Right lung (tissue), 5 donors: ENCODE results near the gene CARD16. TPM values are rescaled to one million over a fixed set of nuclear protein-coding genes. Genes with fewer than 3 reads are reported as not detected.

Experiments
- DNase-seq, 2 donors: peaks; one replicate each; pipeline ENCODE4 v3.0.0-alpha.2; 2013
- polyA plus RNA-seq, 5 donors: library from polyadenylated mRNA; unstranded; fragments of 120-200 nt; gene quantifications; one replicate each; pipeline versions ENCODE4 v1.2.1 to v1.2.3, GENCODE V29; 2013; ENCODE audit warnings: inconsistent platforms in 1 of 5, low replicate concordance in 1 of 5; ENCODE audit not compliant: insufficient read length in 5 of 5, insufficient read depth in 1 of 5

The CARD16 gene
- polyA plus RNA-seq, 5 donors = 18.6 to 31.2 (median 22.8) TPM

GRCh38 chr11:105000167-105000566 is 45.0 kb downstream of the CARD16 start:
- DNase-seq = no peak

- DNase-seq = no peak
Observed at GRCh38 chr11:104999721-105000120, 45.4 kb downstream of the CARD16 start.

- no peak for DNase-seq
Observed at GRCh38 chr11:104997288-104997687, 47.8 kb downstream of the CARD16 start.

GRCh38 chr11:104995001-104995408 is 50.1 kb downstream of the CARD16 start:
- DNase-seq = no peak

- DNase-seq = no peak
Observed at GRCh38 chr11:104992781-104993180, 52.4 kb downstream of the CARD16 start.

- DNase-seq = no peak
Observed at GRCh38 chr11:104991994-104992393, 53.1 kb downstream of the CARD16 start.

Other genes starting within 250 kb of the CARD16 start
- 1 to 10 TPM in 2 of 5 donors, under 1 TPM in 3; 0.89 to 1.9 (median 0.99) TPM for gene CASP12, start 146.9 kb downstream of the CARD16 start, polyA plus RNA-seq
- gene CASP4, start 76.8 kb downstream of the CARD16 start, polyA plus RNA-seq = 100 to 1,000 TPM in 1 of 5 donors, 10 to 100 TPM in 4; 69.5 to 103 (median 73.9) TPM
- gene CASP5, start 22.2 kb downstream of the CARD16 start, polyA plus RNA-seq = under 1 TPM; 0.21 to 0.44 (median 0.36) TPM
- 10 to 100 TPM; 23.3 to 34.6 (median 28.5) TPM for gene CASP1, start 10.2 kb downstream of the CARD16 start, polyA plus RNA-seq
- gene CARD18, start 94.4 kb upstream of the CARD16 start, polyA plus RNA-seq = under 1 TPM in 1 of 5 donors, not detected in 4; 0.30 TPM